PC-9 (cell line): ENCODE data around the gene LILRB3. TPM values are rescaled to one million over a fixed set of nuclear protein-coding genes. Genes with fewer than 3 reads are reported as not detected.

Experiments
- BruUV-seq: library from RNA; stranded (reverse); fragments of 400-500 nt; replicated peaks from 2 replicates; lab custom pipeline; 2021; lab: Mats Ljungman, UMichigan
- CTCF ChIA-PET: fragments of 300-600 bp; sonication (Branson Sonifier 250); formaldehyde crosslinking; loops from one replicate; lab custom pipeline; 2022; ENCODE audit warnings: antibody characterized with exemption; lab: Charles Lee
- POLR2A ChIA-PET: fragments of 300-600 bp; sonication (Branson Sonifier 250); formaldehyde crosslinking; loops from one replicate; lab custom pipeline; 2022; ENCODE audit warnings: antibody characterized with exemption; ENCODE audit not compliant: unreplicated experiment; lab: Charles Lee
- DNase-seq, 2 experiments: peaks; one replicate each; pipeline versions ENCODE4 v3.0.0 to v3.0.0-alpha.2; 2015 to 2022; ENCODE audit warnings: mixed read lengths in 1 of 2
- H2AFZ ChIP-seq: fragments of 200-600 bp; sonication (generic); 2 replicates; pipeline ENCODE4 v1.8.1; 2017; ENCODE audit warnings: antibody characterized with exemption
- H3F3A ChIP-seq: fragments of 200-600 bp; sonication (generic); 2 replicates; pipeline ENCODE4 v1.8.1; 2017; ENCODE audit warnings: antibody characterized with exemption, mild to moderate bottlenecking, low read depth; ENCODE audit not compliant: insufficient read depth
- H3K27ac ChIP-seq: fragments of 200-600 bp; sonication (generic); 2 replicates; pipeline ENCODE4 v1.6.1; 2016; ENCODE audit warnings: mixed run types
- H3K27me3 ChIP-seq: fragments of 200-600 bp; sonication (generic); 2 replicates; pipeline ENCODE4 v1.6.1; 2016; ENCODE audit warnings: low read depth, mixed run types; ENCODE audit not compliant: insufficient read depth
- H3K36me3 ChIP-seq: fragments of 200-600 bp; sonication (generic); 2 replicates; pipeline ENCODE4 v1.6.1; 2016; ENCODE audit warnings: low read depth, mixed run types
- H3K4me1 ChIP-seq: fragments of 200-600 bp; sonication (generic); replicated peaks from 2 replicates; pipeline ENCODE4 v1.6.1; 2016; ENCODE audit warnings: mixed run types; ENCODE audit not compliant: insufficient read depth
- H3K4me2 ChIP-seq: fragments of 200-600 bp; sonication (generic); 2 replicates; pipeline ENCODE4 v1.6.1; 2017; ENCODE audit warnings: mixed run types
- H3K4me3 ChIP-seq: fragments of 200-600 bp; sonication (generic); 2 replicates; pipeline ENCODE4 v1.6.1; 2016; ENCODE audit warnings: mixed run types
- H3K79me2 ChIP-seq: fragments of 200-600 bp; sonication (generic); 2 replicates; pipeline ENCODE4 v1.6.1; 2017; ENCODE audit warnings: low read depth, mixed run types
- H3K9me2 ChIP-seq: fragments of 200-600 bp; sonication (generic); 2 replicates; pipeline ENCODE4 v1.8.1; 2017; ENCODE audit warnings: mild to moderate bottlenecking; ENCODE audit not compliant: insufficient read depth
- H3K9me3 ChIP-seq: fragments of 200-600 bp; sonication (generic); 2 replicates; pipeline ENCODE4 v1.8.1; 2016; ENCODE audit warnings: low read depth; ENCODE audit not compliant: insufficient read depth
- H4K20me1 ChIP-seq: fragments of 200-600 bp; sonication (generic); 2 replicates; pipeline ENCODE4 v1.8.1; 2017; ENCODE audit not compliant: insufficient read depth
- CTCF ChIP-seq: fragments of 200-600 bp; sonication (generic); conservative IDR thresholded peaks from 2 replicates; pipeline ENCODE4 v1.6.1; 2017; ENCODE audit warnings: mixed run types, antibody characterized with exemption, mild to moderate bottlenecking, moderate library complexity
- EZH2 ChIP-seq: fragments of 200-600 bp; sonication (generic); IDR thresholded peaks from 2 replicates; pipeline ENCODE4 v1.8.0; 2017; ENCODE audit warnings: antibody characterized with exemption, low read depth
- intact Hi-C: fragments of 100-400 bp; cut with micrococcal nuclease; formaldehyde crosslinking; loops from one replicate; pipeline ENCODE4 v1.10.0; 2022; ENCODE audit not compliant: unreplicated experiment
- total RNA-seq: library from RNA; stranded (reverse); gene quantifications from 2 replicates; pipeline ENCODE4 v1.2.3, GENCODE V29; 2021

Gene LILRB3
- total RNA-seq, 1 experiment from 2014 or later, result not detected

DNA sequence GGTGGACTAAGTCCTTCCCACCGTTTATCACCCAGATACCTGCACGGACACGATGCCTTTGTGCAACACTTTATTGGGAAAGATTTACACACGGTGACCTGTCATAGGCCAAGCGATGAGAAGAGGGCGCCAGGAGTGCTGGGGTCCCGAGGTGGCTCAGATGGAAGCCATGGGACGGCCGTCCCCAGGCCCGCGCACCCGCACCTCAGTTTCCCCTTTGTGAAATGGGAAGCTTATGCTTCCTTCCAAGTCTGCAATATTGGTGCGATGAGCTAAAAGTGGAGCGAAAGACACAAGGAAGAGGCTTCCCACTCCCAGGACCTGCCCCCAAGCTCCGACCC is 49.5 kb downstream of the LILRB3 start:
- CTCF ChIA-PET, result interaction anchor here (0.7 to 0.9 kb wide), 3 partner anchors 16 to 26 kb away, joined by 3 to 5 read pairs (median 4); partner anchors contain the start of genes MBOAT7 and TSEN34
- Histone ChIP-seq H3K4me1 (peaks cover 14% of the 10 kb centered on the region; the same call in 1 of the 2 replicates), H3F3A (peaks cover 65% of the 10 kb centered on the region; the same call in 1 of the 2 replicates), H3K27me3 (no peaks in the 10 kb centered on the region), H3K9me3 (no peaks in the 10 kb centered on the region), H3K36me3 (peaks cover 4% of the 10 kb centered on the region; the same call in 1 of the 2 replicates), H4K20me1 (peaks cover 30% of the 10 kb centered on the region), H2AFZ (no peak overlapping the region), H3K4me2 (peak overlapping the region; percentile 78), H3K79me2 (peaks cover 9% of the 10 kb centered on the region), H3K27ac (peak overlapping the region; percentile 54), H3K9me2 (no peaks in the 10 kb centered on the region), H3K4me3 (peak overlapping the region; percentile 77; the same call in 1 of the 2 replicates)
- DNase-seq, result no peak
- TSS peak; percentile 77 for BruUV-seq
- no peak for TF ChIP-seq CTCF
- no peak for TF ChIP-seq EZH2
- POLR2A ChIA-PET, result interaction anchor here (0.6 to 3.3 kb wide), 7 partner anchors 13 to 1373 kb away, joined by 4 to 50 read pairs (median 6); partner anchors contain the start of genes MBOAT7 and TNNT1
- intact Hi-C loops, result loop anchor here (1.0 kb wide), 1 partner anchor 17 kb away; no protein-coding TSS in a partner anchor

- Histone ChIP-seq H3K79me2 (peaks cover 6% of the 10 kb centered on the region), H3K9me2 (no peaks in the 10 kb centered on the region), H4K20me1 (peaks cover 29% of the 10 kb centered on the region), H2AFZ (peak within 1 kb of the TSS; percentile 54; the same call in 1 of the 2 replicates), H3K4me2 (peak within 1 kb of the TSS; percentile 78), H3F3A (peaks cover 59% of the 10 kb centered on the region; the same call in 1 of the 2 replicates), H3K27ac (peak within 1 kb of the TSS; percentile 80), H3K4me1 (peaks cover 14% of the 10 kb centered on the region; the same call in 1 of the 2 replicates), H3K27me3 (no peaks in the 10 kb centered on the region), H3K9me3 (no peaks in the 10 kb centered on the region), H3K36me3 (no peaks in the 10 kb centered on the region), H3K4me3 (peak within 1 kb of the TSS; percentile 77)
- ChIA-PET CTCF (interaction anchor here (0.7 to 1.5 kb wide), 5 partner anchors 17 to 1038 kb away, joined by 3 to 7 read pairs (median 4); partner anchors contain the start of genes MBOAT7 and TSEN34), POLR2A (interaction anchor here (0.6 to 3.3 kb wide), 7 partner anchors 13 to 1374 kb away, joined by 4 to 50 read pairs (median 4); partner anchors contain the start of genes LENG1, MBOAT7 and TNNT1)
- DNase-seq, result peak; percentile 96
- BruUV-seq, result no TSS peak
- TF ChIP-seq EZH2 (no peak), CTCF (peak; percentile 76)
- intact Hi-C loops, result loop anchor here (1.0 kb wide), 3 partner anchors 10 to 59 kb away; no protein-coding TSS in a partner anchor
Observed at GRCh38 chr19:54172471-54173358, 50.1 kb downstream of the LILRB3 start, which contains the start of gene TMC4. Gene TMC4, minus strand, starts transcription at chr19:54173160. Its CDS starts 43 bp downstream, at chr19:54173117.
